DMS 273 (cell line): ENCODE measurements around the gene SMYD3.
"Not testable (repeated sequence)": the region's sequence is repeated elsewhere in the genome, so short reads cannot be mapped to it uniquely, and the experiment has no call there.

Source experiments
- DNase-seq: peaks from one replicate; lab custom pipeline; 2025; ENCODE audit not compliant: unreplicated experiment; lab: John Stamatoyannopoulos, UW

The SMYD3 gene

DNA sequence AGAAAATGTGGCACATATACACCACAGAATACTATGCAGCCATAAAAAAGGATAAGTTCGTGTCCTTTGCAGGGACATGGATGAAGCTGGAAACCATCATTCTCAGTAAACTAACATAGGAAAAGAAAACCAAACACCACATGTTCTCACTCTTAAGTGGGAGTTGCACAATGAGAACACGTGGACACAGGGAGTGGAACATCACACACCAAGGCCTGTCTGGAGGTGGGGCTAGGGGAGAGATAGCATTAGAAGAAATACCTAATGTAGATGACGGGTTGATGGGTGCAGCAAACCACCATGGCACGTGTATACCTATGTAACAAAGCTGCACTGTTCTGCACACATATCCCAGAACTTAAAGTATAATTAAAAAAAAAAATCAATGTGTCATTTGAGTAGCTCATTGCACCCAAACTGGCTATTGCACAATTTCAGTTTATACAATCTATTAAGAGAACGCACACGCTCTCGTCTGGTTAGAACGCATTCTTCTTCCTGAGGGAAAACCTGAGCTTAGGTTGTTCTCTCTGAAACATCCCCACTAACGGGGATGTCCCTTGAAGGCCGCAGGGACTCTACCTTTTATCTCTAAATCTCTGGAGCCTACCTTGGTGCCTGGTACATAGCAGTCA, 535.9 kb downstream of the SMYD3 start:
- not testable (repeated sequence) for DNase-seq

DNA sequence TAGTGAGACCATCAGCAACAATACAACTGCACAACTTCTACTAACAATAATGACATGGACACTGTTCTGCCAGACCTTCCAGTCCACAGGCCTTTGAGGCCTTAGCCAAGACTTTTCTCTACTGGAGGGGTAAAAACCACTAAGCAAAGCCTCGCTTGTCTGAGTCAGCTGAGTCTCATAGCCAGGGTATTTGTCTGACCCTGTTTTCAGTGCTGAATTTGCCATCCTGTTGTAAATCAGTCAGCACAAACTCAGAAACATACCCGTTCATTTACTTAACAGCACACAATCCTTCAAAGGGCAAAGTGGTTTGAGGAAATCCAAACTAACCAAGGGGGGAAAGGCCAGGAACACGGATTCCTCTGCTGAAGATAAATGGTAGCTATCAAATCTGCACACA, 537.8 kb downstream of the SMYD3 start:
- no peak for DNase-seq

DNA sequence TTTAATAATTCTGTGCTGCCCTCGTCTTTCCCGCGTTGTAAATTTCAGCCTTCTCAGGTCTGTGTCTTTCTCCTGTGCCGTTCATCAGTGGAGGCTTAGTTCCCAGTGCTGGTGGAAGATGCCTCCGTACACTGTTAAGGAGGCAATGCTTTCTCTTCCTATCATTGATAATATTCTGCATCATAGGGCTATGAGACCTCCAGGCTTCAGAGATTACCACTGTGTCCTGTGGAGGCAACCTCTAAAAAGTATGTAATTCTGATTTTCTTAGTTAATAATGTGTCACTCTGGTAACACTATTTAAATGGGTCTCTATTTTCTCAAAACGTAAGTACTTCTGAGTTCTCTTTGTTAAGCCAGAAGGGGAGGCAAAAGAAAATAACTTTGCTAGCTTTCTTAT, 538.3 kb downstream of the SMYD3 start:
- DNase-seq = no peak

DNA sequence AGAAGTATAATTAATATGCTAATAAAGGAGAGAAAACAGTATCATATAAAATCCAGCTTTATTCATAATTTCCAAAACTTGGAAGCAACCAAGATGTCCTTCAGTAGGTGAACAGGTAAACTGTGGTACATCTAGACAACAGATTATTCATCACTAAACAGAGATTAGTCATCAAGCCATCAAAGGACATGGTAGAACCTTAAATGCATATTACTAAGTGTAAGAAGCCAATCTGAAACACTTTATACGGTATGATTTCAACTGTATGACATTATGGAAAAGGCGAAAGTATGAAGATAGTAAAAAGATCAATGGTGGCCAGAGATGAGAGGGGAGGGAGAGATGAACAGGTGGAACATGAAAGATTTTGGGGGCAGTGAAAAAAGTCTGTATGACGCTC, 541.7 kb downstream of the SMYD3 start:
- no peak for DNase-seq

DNA sequence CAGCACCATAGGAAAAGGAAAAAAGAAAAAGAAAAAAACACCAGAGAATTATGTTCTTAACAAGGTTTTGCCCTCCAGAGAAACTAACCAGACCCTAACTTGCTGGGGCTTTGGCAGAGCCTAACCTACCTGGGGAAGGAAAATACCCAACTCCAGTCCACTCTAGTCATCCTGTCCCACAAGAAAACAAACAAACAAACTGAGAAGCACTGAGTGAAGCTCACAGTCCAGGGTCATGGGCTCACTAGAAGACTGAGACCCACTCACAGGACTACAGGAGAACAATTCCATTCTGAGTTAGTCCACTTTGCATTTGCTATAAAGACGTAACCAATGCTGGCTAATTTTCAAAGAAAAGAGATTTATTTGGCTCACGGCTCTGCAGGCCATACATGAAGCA, 543.4 kb downstream of the SMYD3 start:
- DNase-seq = no peak

DNA sequence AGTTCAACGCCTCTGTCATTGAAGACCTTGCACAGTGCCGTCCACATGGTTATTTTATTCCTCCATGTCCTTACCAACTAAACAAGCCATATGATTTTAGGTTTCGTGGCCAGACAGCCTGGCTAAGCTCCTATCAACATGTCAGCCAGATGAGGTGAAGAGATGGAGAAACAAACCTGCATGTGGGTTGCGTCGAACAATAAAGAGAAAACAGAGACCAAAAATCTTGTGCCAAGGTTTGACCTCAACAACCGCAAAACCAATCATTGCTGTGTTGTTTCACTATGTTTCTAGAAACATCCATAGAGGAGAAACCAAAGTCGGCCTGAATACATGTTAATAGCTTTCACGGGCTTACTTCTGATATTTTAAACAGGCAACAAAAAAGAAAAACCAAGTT, 544.6 kb downstream of the SMYD3 start:
- DNase-seq = no peak

DNA sequence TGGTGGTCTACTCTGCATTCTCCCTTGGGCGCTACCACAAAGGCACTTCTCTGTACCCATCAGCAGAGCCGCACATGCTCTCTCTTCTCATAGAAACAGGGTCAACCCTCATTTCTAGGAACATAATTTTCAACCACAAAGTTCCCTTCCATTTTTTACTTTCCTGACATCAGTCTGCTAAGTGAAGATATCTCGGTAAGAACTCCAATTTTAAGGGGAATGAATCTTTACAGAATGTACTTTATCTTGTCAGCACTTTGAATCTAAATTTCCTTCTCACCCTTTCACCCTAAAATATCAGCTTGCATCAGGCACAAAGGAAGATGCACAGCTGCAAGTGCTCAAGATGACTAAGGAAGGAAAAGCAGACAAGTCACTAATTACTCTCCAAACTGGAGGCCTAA, 545.9 kb downstream of the SMYD3 start:
- no peak for DNase-seq

DNA sequence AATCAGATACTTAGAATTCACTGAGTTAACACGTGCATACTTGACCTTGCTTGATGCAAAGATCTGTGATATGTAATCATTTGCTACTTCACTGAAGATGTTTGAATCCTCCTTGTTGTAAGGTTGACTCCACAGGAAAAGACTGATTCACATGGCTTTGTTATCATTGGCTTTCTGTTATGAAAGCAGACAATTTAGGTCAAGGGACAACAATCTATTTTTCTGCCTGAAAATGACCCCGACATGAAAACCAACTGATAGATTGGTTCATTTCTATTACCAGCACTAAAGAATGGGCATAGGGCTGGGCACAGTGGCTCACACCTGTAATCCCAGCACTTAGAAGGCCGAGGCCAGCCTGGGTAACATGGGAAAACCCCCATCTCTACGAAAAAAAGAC, 546.9 kb downstream of the SMYD3 start:
- no peak for DNase-seq

DNA sequence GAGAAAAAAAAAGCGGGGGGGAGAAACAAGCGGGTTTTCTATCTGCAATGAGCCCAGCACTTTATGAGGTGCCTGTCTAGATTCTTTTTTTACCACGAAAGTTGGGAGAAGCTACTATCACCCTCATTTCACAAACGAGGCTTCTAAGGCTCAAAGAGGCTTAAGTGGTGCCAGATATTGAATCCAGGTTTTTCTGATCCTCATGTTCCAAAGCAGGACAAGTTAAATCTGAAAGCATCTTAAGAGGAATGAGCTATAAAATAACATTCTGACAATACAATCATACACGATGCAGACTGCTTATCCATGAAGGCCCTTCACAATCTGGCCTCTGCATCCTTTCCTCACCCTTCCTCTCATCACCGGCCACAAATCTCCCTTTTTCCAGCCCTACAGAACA, 549.1 kb downstream of the SMYD3 start:
- DNase-seq = no peak

DNA sequence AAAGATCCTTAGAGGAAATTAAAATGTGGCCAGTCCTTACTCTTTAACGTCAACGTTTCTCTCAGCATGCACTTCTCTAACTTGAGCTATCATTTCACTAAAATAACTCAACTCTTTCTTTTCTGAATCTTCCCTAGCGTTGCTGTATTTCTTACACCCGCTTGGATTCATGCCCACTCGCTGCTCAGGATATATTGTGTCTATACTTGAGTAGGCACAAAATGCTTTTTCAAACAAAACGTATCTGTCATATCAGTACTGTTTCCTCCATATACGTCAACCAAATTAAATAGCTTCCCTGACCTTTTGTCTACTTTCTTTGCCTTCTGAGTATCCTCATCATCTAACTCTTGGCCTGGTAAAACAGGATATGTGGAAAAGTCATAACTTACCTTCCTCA, 549.7 kb downstream of the SMYD3 start:
- no peak for DNase-seq

DNA sequence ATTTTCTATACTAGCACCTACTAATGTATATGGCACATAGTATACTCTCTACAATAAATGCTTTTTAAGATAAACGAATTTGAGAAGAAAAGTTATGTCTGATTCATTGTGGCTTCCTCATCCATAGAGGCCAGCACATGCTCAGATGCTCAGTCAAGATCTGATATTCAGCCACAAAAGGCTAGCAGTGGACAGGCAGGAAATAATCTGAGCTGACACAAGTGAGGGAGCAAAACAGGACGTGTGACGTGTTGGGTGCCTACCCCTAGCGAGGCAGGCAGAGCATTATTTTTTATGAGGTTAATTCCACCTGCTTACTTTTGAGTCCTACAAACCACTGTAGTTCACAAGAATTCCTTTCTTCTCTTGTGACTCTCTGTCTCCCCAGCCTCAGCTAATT, 550.9 kb downstream of the SMYD3 start:
- DNase-seq = no peak

DNA sequence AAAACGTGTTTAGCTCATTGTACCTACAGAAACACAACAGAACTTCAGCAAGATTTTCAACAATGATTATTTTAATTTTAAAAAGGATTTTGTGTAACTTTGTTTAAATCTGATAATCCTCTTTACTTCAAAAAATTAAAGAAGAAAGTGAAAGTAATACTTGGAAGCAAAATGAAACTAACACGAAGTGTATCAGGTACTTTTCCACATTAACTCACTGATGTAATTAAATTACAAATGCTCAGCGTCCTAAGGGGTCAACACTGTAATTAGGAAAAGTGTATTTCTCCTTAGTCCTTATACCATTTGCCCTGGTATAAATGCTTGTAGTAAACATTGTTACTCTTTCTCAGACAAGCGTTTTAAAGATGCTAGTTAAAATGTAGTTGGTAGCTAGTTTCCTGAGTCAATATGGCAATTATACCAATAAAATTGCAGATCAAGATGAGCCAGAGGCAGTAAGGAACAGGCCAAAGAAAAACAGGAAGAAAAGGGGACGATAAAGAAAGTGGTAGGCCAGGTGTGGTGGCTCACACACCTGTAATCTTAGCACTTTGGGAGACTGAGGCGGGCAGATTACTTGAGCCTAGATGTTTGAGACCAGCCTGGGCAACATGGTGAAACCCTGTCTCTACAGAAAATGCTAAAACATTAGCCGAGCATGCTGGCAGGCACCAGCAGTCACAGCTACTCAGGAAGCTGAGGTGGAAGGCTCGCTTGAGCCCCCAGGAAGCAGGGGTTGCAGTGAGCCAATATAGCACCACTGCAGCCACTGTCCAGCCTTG, 553.0 kb downstream of the SMYD3 start:
- no peak for DNase-seq

DNA sequence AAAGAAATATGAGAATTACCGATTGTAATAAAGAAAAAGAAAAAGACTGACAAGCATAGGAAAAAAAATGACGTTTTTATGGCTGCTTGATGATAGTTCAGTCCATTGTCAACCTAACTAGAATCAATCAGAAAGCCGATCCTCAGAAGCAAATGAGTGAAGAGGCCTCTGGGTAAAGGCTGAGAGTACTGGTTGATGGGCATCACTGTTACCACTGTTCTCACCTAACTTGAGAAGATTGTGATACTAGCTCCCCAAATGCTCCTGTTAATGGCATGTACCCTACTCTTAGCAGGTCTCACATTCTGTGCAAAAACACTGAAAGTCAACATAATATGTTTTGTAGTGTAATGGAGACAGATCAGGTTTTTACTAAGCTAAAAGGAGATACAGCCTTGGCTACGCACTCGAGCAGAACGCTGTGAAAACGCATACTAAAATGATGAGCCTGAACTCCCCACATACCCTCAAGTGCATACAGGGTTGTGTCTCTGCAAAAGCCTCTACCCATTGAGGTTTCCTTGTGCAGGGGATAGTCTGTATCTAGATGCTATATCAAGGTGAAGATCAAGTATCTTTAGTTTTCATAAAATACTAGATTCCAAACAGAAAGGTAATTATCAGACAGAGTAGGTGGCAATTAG, 554.6 kb downstream of the SMYD3 start:
- DNase-seq = no peak

DNA sequence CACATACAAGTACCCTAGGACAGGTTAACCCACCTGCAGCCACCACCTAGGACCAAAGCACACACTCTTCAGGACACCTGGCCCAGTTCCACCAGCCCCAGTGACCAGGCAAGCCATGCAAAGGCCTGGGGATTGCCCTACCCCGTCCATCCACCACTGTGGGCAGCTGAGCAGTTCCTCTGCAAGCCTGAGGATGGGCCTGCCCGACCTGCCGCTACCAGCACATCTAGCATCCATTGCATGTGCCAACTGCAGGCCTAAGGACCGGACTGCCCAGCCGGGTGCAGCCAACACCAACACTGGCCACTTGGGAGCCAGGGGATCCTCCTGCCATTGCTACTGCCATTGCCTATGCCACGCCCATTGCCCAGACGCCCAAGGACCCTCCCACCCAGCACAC, 558.3 kb downstream of the SMYD3 start:
- DNase-seq = no peak

DNA sequence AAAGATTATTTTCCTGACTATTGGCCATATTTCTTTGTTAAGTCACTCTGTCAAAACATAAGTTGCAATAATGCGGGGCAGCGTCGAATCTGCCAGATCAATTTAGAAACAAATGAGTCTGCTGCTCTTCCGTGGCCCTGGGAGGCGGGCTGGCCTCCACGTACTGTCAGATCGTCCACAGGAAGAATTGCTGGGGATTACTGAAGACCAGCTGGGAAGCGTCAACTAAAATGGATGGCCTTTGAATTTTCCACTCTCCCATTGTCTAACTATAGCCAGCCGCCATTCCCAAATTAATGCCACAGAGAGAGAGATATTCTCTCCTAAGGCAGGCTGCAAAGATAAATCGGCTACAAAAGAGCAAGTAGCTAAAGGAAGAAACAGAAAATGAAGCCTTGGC, 560.2 kb downstream of the SMYD3 start:
- DNase-seq = no peak

DNA sequence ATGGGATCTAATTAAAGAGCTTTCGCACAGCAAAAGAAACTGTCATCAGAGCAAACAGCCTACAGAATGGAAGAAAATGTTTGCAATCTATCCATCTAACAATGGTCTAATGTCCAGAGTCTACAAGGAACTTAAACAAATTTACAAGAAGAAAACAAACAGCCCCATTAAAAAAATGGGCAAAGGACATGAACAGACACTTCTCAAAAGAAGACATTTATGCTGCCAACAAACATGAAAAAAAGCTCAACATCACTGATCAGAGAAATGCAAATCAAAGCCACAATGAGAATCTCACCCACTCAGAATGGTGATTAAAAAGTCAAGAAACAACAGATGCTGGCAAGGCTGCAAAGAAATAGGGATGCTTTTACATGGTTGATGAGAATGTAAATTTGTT, 561.9 kb downstream of the SMYD3 start:
- DNase-seq = not testable (repeated sequence)

DNA sequence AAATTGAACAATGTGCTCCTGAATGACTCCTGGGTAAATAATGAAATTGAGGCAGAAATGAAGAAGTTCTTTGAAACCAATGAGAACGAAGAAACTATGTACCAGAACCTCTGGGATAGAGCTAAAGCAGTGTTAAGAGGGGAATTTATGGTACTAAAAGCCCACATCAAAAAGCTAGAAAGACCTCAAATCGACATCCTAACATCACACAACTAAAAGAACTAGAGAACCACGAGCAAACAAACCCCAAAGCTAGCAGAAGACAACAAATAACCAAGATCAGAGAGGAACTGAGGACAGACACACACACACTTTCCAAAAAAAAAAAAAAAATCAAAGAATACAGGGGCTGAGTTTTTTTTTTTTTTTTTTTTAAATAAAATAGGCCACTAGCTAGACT, 564.2 kb downstream of the SMYD3 start:
- DNase-seq = no peak

DNA sequence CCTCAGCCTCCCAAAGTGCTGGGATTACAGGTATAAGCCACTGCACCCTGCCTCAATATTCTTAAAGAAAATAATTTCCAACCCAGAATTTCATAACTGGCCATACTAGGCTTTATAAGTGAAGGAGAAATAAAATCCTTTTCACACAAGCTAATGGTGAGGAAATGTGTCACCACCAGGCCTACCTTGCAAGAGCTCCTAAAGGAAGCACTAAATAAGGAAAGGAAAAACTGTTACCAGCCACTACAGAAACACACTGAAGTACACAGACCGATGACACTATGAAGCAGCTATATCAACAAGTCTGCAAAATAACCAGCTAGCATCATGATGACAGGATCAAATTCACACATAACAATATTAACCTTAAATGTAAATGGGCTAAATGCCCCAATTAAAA, 565.3 kb downstream of the SMYD3 start:
- not testable (repeated sequence) for DNase-seq

DNA sequence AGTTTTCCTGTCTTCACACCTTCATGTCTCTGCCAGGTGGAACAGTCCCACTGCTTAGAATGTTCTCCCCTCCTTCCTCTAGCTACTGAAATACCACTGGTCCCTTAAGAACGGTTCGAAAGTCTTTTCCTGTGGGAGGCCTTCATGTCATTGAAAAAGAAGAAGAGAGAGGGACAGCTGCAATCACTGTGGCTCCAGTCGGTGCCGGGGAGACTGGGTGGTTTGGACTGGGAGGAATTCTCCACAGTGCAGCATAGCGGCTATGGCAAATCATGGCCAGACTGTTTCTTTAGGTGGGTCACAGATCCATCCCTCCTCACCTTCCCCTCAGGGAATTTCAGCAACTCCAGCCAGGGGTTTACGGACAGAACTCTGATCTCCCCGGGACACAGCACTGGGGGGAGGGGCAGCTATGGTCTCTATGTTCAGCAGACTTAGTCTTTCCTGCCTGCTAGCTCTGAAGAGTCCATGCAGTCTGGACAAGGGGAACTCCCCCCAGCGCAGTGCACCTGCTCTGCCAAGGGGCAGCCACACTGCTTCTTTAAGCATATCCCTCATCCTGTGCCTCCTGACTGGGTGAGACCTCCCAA, 567.2 kb downstream of the SMYD3 start:
- DNase-seq = no peak

DNA sequence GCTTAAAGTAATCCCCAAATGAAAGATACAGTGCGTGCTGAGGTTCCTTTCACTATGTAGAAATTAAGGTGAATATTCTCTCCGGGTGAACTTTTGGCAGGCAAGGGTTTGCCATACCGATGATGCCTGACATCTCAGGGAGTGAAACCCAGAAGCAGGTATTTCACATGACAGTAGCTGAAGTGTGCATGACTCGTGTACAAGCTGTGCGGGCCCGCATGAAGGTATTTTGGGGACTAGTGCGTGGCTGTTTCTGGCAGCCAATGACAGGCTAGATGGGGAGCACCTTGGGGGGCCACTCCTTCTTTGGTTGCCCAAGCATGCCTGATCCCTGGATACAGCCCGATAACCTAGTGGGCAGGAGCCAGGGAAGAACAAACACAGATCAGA, 569.0 kb downstream of the SMYD3 start:
- no peak for DNase-seq

DNA sequence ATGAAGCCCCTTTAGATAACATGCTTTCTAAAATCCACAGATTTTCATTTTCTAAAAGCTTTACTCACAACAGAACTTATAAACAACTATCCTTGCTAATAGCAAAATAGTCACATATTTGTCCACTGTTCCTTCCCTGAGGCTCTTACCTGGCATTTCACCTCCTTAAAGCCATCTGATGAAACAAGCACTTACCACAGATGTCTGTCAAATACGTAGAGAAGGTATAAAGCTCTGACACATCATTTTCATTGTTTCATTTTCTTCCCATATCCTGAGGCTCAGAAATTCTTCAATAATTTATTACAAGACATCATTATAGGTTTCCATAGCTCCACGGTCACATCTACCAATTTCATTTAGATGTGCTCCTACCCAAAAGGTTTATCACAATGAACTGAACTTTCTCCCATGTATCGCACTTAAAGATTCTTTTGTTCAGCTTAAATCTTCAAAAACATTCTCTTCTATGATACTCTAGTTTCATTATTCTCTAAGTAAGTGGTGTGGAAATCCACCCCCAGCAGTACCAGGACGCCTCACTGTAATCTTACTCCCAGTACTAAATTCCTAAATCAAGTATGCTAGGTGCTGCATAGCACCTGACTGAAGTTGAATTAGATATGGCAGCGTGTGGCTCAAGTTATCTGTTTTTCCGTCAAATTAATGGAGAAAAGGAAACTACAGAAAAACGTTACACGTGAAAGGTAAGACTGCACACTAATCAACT, 569.6 kb downstream of the SMYD3 start:
- DNase-seq = no peak
